Measurements from ENCODE around the gene RAD51B.
A peak's percentile ranks its signal among the peaks of the same experiment; 100 is the strongest.

RAD51B gene

DNA sequence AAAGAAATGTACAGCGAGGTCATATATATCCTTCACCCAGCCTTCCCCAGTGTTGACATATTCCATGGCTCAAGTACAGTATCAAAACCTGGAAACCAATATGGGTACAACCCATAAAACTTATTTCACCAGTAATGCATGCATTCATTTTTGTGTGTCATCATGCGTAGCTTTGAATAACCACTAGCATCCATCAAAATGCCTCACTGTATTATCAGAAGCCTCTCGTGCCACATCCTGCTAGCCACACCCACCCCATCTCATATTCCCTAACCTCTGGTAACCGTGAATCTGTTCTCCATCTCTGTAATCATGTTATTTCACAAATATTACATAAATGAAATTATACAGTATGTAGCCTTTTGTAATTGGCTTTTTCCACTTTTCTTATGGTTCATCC is 314.3 kb downstream of the RAD51B start:
- ATAC-seq (ENCODE audit: low read depth) (no peak), DNase-seq (ENCODE audit: low spot score) (no peak)
- Histone ChIP-seq H3K27me3 (ENCODE audit: insufficient read depth, poor library complexity, severe bottlenecking) (no peaks in the 10 kb centered on the region), H3K36me3 (ENCODE audit: low read depth) (no peaks in the 10 kb centered on the region), H3K27ac (ENCODE audit: poor library complexity, severe bottlenecking) (peak overlapping the region; percentile 87), H3K4me1 (ENCODE audit: insufficient read depth, poor library complexity, severe bottlenecking) (peaks cover 34% of the 10 kb centered on the region), H3K4me3 (ENCODE audit: severe bottlenecking) (no peak overlapping the region), H3K9me3 (ENCODE audit: severe bottlenecking) (no peaks in the 10 kb centered on the region)
- TF ChIP-seq, protein P1, sequence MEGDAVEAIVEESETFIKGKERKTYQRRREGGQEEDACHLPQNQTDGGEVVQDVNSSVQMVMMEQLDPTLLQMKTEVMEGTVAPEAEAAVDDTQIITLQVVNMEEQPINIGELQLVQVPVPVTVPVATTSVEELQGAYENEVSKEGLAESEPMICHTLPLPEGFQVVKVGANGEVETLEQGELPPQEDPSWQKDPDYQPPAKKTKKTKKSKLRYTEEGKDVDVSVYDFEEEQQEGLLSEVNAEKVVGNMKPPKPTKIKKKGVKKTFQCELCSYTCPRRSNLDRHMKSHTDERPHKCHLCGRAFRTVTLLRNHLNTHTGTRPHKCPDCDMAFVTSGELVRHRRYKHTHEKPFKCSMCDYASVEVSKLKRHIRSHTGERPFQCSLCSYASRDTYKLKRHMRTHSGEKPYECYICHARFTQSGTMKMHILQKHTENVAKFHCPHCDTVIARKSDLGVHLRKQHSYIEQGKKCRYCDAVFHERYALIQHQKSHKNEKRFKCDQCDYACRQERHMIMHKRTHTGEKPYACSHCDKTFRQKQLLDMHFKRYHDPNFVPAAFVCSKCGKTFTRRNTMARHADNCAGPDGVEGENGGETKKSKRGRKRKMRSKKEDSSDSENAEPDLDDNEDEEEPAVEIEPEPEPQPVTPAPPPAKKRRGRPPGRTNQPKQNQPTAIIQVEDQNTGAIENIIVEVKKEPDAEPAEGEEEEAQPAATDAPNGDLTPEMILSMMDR (IDR thresholded peaks at IDR 0.05; ENCODE audit: poor library complexity, severe bottlenecking): no peak

- Histone ChIP-seq H3K27ac (ENCODE audit: poor library complexity, severe bottlenecking) (peak overlapping the region; percentile 87), H3K4me1 (ENCODE audit: insufficient read depth, poor library complexity, severe bottlenecking) (peaks cover 46% of the 10 kb centered on the region), H3K4me3 (ENCODE audit: severe bottlenecking) (no peak overlapping the region), H3K27me3 (ENCODE audit: insufficient read depth, poor library complexity, severe bottlenecking) (no peaks in the 10 kb centered on the region), H3K9me3 (ENCODE audit: severe bottlenecking) (no peaks in the 10 kb centered on the region), H3K36me3 (ENCODE audit: low read depth) (no peaks in the 10 kb centered on the region)
- ATAC-seq (ENCODE audit: low read depth): no peak
- no peak for DNase-seq (ENCODE audit: low spot score)
- TF ChIP-seq, protein P1 (IDR thresholded peaks at IDR 0.05; ENCODE audit: poor library complexity, severe bottlenecking): no peak
Observed at GRCh38 chr14:68135028-68135427, 315.4 kb downstream of the RAD51B start.

DNA sequence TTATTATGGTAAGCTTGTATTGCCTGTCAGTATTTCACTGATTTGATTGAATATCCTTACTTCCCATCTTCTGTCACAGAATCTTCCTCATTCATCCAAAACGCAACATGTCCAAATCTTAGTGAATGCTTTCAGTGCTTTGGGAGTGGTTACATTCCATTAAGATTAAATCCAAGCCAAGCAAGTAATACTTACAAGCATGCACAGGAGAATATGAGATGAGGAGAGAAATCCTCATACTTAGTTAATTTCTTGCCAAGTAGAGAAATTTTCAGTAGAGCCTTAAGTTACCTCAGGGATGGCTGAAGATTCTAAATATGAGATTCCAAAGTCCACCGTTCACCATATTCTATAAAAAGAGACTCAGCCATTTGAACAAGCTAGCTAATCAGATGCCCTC is 316.0 kb downstream of the RAD51B start:
- H3K4me1 ChIP-seq (ENCODE audit: insufficient read depth, poor library complexity, severe bottlenecking): peaks cover 48% of the 10 kb centered on the region
- H3K9me3 ChIP-seq (ENCODE audit: severe bottlenecking): no peaks in the 10 kb centered on the region
- no peaks in the 10 kb centered on the region for H3K36me3 ChIP-seq (ENCODE audit: low read depth)
- TF ChIP-seq, protein P1 (IDR thresholded peaks at IDR 0.05; ENCODE audit: poor library complexity, severe bottlenecking): no peak
- H3K27ac ChIP-seq (ENCODE audit: poor library complexity, severe bottlenecking): peak overlapping the region; percentile 87
- H3K27me3 ChIP-seq (ENCODE audit: insufficient read depth, poor library complexity, severe bottlenecking): no peaks in the 10 kb centered on the region
- H3K4me3 ChIP-seq (ENCODE audit: severe bottlenecking): no peak overlapping the region
- DNase-seq (ENCODE audit: low spot score) (no peak), ATAC-seq (ENCODE audit: low read depth) (peak; percentile 8; the same call in 1 of the 3 replicates)

DNA sequence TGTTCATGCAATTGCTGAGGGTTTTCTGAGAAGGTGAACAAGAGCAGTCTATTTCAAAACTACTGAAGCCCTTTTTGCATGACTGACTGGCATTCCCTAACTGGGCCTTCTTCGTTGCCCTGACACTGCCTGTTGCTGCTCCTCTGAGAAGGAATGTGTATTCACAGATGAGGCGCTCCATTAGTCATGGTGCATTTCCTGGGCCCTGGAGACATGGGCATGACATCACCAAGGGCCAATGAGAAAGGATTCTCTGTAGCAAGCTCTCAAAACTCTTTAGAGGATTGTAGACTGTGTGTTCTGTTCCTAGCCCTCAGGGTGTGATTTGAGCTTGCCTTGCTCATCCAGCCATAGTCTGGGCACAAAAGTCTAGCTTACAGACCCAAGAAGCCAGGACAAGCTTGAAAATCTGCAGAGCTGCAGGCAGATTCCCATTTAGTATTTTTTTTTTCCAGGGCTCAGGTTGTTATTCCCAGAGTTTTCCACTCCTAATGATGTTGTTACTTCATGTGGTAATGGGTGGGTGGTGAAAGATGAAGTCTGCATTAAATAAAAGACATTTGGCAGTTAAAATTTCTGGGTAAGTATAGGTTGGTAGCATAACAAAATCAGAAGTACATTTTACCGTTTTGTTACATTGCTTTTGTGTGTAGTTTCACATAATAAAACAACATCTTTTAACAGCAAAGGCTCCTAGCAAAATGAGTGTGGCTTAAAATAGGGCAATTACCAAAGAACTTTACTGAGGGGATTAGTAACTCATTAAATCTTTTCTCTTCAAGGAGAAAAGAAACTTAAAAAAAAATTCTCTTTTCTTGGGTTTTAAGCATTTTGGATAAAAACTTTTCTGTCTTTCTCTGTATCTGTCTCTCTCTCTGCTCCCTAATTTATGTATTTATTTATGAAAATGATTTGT is 318.4 kb downstream of the RAD51B start:
- Histone ChIP-seq H3K4me1 (ENCODE audit: insufficient read depth, poor library complexity, severe bottlenecking) (peaks cover 68% of the 10 kb centered on the region), H3K27ac (ENCODE audit: poor library complexity, severe bottlenecking) (peak overlapping the region; percentile 99), H3K36me3 (ENCODE audit: low read depth) (no peaks in the 10 kb centered on the region), H3K9me3 (ENCODE audit: severe bottlenecking) (no peaks in the 10 kb centered on the region), H3K4me3 (ENCODE audit: severe bottlenecking) (no peak overlapping the region), H3K27me3 (ENCODE audit: insufficient read depth, poor library complexity, severe bottlenecking) (no peaks in the 10 kb centered on the region)
- ATAC-seq (ENCODE audit: low read depth) (peak; percentile 86), DNase-seq (ENCODE audit: low spot score) (peak; percentile 96)
- TF ChIP-seq, protein P1 (IDR thresholded peaks at IDR 0.05; ENCODE audit: poor library complexity, severe bottlenecking): no peak

Measured in RWPE2 (cell line).